PC-3 (cell line): Measurements from ENCODE around the gene HPF1. TPM values are rescaled to one million over a fixed set of nuclear protein-coding genes. Genes with fewer than 3 reads are reported as not detected.

Experiments
- ATAC-seq: fragments of 200-7000 bp; cut with Tn5 transposase; 2 replicates; pipeline ENCODE4 v1.9.1; 2020; ENCODE audit warnings: mild to moderate bottlenecking, moderate library complexity
- BruUV-seq: library from RNA; stranded (reverse); fragments of 400-500 nt; replicated peaks from 2 replicates; lab custom pipeline; 2021; lab: Mats Ljungman, UMichigan
- CTCF ChIA-PET: fragments of 300-600 bp; sonication (Branson Sonifier 250); formaldehyde crosslinking; loops from one replicate; lab custom pipeline; 2022; ENCODE audit warnings: antibody characterized with exemption; lab: Charles Lee
- POLR2A ChIA-PET: fragments of 300-600 bp; sonication (Branson Sonifier 250); formaldehyde crosslinking; loops from one replicate; lab custom pipeline; 2022; ENCODE audit warnings: antibody characterized with exemption; ENCODE audit not compliant: unreplicated experiment; lab: Charles Lee
- DNase-seq: peaks from one replicate; pipeline ENCODE4 v3.0.0-alpha.2; 2015
- H2AFZ ChIP-seq: fragments of 300-600 bp; sonication (generic); 2 replicates; pipeline ENCODE4 v1.6.0; 2016; ENCODE audit warnings: antibody characterized with exemption, low read length
- H3F3A ChIP-seq: fragments of 300-600 bp; sonication (generic); one replicate; pipeline ENCODE4 v1.6.0; 2017; ENCODE audit warnings: antibody characterized with exemption, low read length, control low read depth, mild to moderate bottlenecking; ENCODE audit not compliant: unreplicated experiment
- H3K27ac ChIP-seq: fragments of 300-600 bp; sonication (generic); 2 replicates; pipeline ENCODE4 v1.5.1; 2016; ENCODE audit warnings: mild to moderate bottlenecking, low read length
- H3K27me3 ChIP-seq: fragments of 300-600 bp; sonication (generic); 2 replicates; pipeline ENCODE4 v1.6.1; 2016; ENCODE audit warnings: low read length, mixed read lengths
- H3K36me3 ChIP-seq: fragments of 300-600 bp; sonication (generic); 2 replicates; pipeline ENCODE4 v1.6.1; 2016; ENCODE audit warnings: low read depth, mixed run types, low read length, mixed read lengths
- H3K4me1 ChIP-seq: fragments of 300-600 bp; sonication (generic); 2 replicates; pipeline ENCODE4 v1.5.1; 2016; ENCODE audit warnings: low read length; ENCODE audit not compliant: insufficient read depth
- H3K4me2 ChIP-seq: fragments of 300-600 bp; sonication (generic); 2 replicates; pipeline ENCODE4 v1.6.0; 2016; ENCODE audit warnings: low read length
- H3K4me3 ChIP-seq: fragments of 300-600 bp; sonication (generic); 2 replicates; pipeline ENCODE4 v1.5.1; 2016; ENCODE audit warnings: mild to moderate bottlenecking, low read length, mixed read lengths
- H3K79me2 ChIP-seq: fragments of 300-600 bp; sonication (generic); 2 replicates; pipeline ENCODE4 v1.6.1; 2017; ENCODE audit warnings: low read length, mixed read lengths
- H3K9ac ChIP-seq: fragments of 300-600 bp; sonication (generic); 2 replicates; pipeline ENCODE4 v1.6.0; 2016; ENCODE audit warnings: mild to moderate bottlenecking, low read length
- H3K9me2 ChIP-seq: fragments of 300-600 bp; sonication (generic); replicated peaks from 2 replicates; pipeline ENCODE4 v1.6.1; 2016; ENCODE audit warnings: mixed run types, low read length, mixed read lengths
- H3K9me3 ChIP-seq: fragments of 300-600 bp; sonication (generic); 2 replicates; pipeline ENCODE4 v1.6.1; 2016; ENCODE audit warnings: low read length, mixed read lengths
- H4K20me1 ChIP-seq: fragments of 300-600 bp; sonication (generic); 2 replicates; pipeline ENCODE4 v1.6.1; 2016; ENCODE audit warnings: low read length, mixed read lengths
- EZH2 ChIP-seq: fragments of 300-600 bp; sonication (generic); IDR thresholded peaks from one replicate; pipeline ENCODE4 v1.6.1; 2017; ENCODE audit warnings: antibody characterized with exemption, mild to moderate bottlenecking, low read length; ENCODE audit not compliant: unreplicated experiment
- EZH2phosphoT487 ChIP-seq: fragments of 300-600 bp; sonication (generic); IDR thresholded peaks from 2 replicates; pipeline ENCODE4 v1.6.1; 2018; ENCODE audit warnings: mild to moderate bottlenecking, antibody characterized with exemption, low read length, borderline replicate concordance
- intact Hi-C: fragments of 100-400 bp; cut with micrococcal nuclease; formaldehyde crosslinking; loops from 2 replicates; pipeline ENCODE4 v1.9.0; 2023
- total RNA-seq: library from RNA; depleted of rRNA; stranded (reverse); fragments of >200 nt; gene quantifications from 2 replicates; pipeline ENCODE4 v1.2.3, GENCODE V29; 2014
- TF ChIP-seq, protein P1 (sequence below): fragments of 300-600 bp; sonication (generic); conservative IDR thresholded peaks from 2 replicates; pipeline ENCODE4 v1.5.1; 2017; ENCODE audit warnings: antibody characterized with exemption, low read depth, mild to moderate bottlenecking, low read length

The HPF1 gene
- total RNA-seq, 1 experiment from 2014 or later = 10.6 TPM

DNA sequence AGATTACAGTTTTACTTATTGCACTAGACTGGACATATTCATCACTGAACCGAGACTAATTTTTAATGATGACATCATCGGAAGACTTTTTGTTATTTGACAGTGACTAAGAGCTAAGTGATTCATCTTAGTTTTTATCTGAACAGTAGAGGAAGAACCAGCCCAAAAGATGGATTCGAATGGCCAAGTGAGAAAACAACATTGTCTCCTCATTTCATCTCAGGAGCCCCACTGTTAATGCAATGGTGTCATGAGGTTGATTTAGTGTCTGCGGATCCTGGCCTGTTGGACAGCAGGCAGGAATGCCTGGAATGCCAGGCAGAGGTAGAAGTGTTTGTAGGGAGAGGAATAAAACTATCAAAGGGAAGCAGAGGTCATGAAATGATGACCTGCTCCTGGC, 37.8 kb upstream of the HPF1 start:
- peak; percentile 50 for DNase-seq
- POLR2A ChIA-PET = no interaction called here
- H2AFZ ChIP-seq = no peak overlapping the region
- H3K9ac ChIP-seq = no peak overlapping the region
- ATAC-seq = peak; percentile 62
- H3K36me3 ChIP-seq = no peaks in the 10 kb centered on the region
- no peak overlapping the region for H3K4me3 ChIP-seq
- H4K20me1 ChIP-seq = no peaks in the 10 kb centered on the region
- BruUV-seq = no TSS peak
- no peaks in the 10 kb centered on the region for H3K79me2 ChIP-seq
- H3K9me2 ChIP-seq = no peaks in the 10 kb centered on the region
- TF ChIP-seq, protein P1, sequence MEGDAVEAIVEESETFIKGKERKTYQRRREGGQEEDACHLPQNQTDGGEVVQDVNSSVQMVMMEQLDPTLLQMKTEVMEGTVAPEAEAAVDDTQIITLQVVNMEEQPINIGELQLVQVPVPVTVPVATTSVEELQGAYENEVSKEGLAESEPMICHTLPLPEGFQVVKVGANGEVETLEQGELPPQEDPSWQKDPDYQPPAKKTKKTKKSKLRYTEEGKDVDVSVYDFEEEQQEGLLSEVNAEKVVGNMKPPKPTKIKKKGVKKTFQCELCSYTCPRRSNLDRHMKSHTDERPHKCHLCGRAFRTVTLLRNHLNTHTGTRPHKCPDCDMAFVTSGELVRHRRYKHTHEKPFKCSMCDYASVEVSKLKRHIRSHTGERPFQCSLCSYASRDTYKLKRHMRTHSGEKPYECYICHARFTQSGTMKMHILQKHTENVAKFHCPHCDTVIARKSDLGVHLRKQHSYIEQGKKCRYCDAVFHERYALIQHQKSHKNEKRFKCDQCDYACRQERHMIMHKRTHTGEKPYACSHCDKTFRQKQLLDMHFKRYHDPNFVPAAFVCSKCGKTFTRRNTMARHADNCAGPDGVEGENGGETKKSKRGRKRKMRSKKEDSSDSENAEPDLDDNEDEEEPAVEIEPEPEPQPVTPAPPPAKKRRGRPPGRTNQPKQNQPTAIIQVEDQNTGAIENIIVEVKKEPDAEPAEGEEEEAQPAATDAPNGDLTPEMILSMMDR = no peak
- TF ChIP-seq EZH2phosphoT487 (no peak), EZH2 (no peak)
- CTCF ChIA-PET = no interaction called here
- H3K27me3 ChIP-seq = peaks cover 10% of the 10 kb centered on the region; the same call in 1 of the 2 replicates
- no peak overlapping the region for H3K4me2 ChIP-seq
- no peak overlapping the region for H3K27ac ChIP-seq
- H3F3A ChIP-seq = no peaks in the 10 kb centered on the region
- H3K9me3 ChIP-seq = no peaks in the 10 kb centered on the region
- no peaks in the 10 kb centered on the region for H3K4me1 ChIP-seq
- intact Hi-C loops = loop anchor here (10.0 kb wide), 1 partner anchor 171 kb away; the partner anchor contains the start of gene CLCN3

DNA sequence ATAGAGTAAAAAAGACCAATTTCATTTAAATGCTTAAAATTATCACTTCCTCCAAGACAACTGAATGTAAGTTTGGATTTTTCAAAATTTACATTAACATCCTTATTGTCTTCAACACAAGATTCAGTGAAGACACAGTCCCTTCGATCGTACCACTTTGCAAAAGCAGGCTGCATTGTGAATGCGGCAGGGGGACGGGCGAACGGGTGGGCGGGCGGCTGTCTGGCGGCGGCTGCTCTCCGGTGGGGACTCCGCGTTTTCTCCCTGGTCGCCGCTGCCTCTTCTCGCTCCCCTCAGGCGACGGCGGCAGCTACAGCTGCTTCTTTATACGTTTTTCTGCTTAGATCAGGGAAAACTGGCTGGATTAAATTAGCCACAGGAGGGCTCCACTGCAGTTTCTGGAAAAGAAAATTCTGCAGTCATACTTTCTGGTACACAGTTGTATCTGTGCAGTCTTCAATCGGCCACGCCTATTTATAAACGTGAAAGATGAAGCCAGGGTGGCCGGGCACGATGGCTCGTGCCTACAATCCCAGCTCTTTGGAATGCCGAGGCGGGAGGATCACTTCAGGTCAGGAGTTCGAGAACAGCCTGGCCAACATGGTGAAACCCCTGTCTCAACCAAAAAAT, 33.9 kb upstream of the HPF1 start:
- no TSS peak for BruUV-seq
- intact Hi-C loops = loop anchor here (1.0 to 10.0 kb wide), 2 partner anchors 167 to 256 kb away; partner anchors contain the start of gene CLCN3

More for the DNA sequence above, 33.9 kb upstream of the HPF1 start:
- Histone ChIP-seq H3K4me2 (peak overlapping the region; percentile 84), H3K4me3 (peak overlapping the region; percentile 58), H3K9me2 (no peaks in the 10 kb centered on the region), H4K20me1 (no peaks in the 10 kb centered on the region), H3K4me1 (no peaks in the 10 kb centered on the region), H3K9me3 (no peaks in the 10 kb centered on the region), H3F3A (no peaks in the 10 kb centered on the region), H3K9ac (no peak overlapping the region), H3K27me3 (peaks cover 22% of the 10 kb centered on the region), H3K36me3 (no peaks in the 10 kb centered on the region), H2AFZ (peak overlapping the region; percentile 71), H3K79me2 (no peaks in the 10 kb centered on the region), H3K27ac (no peak overlapping the region)
- POLR2A ChIA-PET = interaction anchor here (0.6 kb wide), 1 partner anchor 132 kb away, joined by 3 read pairs; no protein-coding TSS in a partner anchor
- peak; percentile 81 for ATAC-seq
- TF ChIP-seq EZH2phosphoT487 = no peak
- TF ChIP-seq, protein P1 = peak; percentile 58
- peak; percentile 71 for DNase-seq
- CTCF ChIA-PET = interaction anchor here (0.6 to 1.2 kb wide), 3 partner anchors 19 to 303 kb away, joined by 3 to 6 read pairs (median 4); no protein-coding TSS in a partner anchor
